Astrocyte (in vitro differentiated cells and primary cell): ENCODE measurements around the gene CRHR2.

Experiments
- EZH2 ChIP-seq: IDR thresholded peaks from 2 replicates; pipeline ENCODE4 v1.6.1; 2012; ENCODE audit warnings: mild to moderate bottlenecking, low read length, inconsistent platforms; ENCODE audit not compliant: insufficient read depth
- TF ChIP-seq, protein P1 (sequence below): IDR thresholded peaks from 2 replicates; pipeline ENCODE4 v1.5.1; 2011; ENCODE audit warnings: low read depth, mild to moderate bottlenecking, inconsistent platforms, low read length, moderate library complexity; ENCODE audit not compliant: insufficient read depth

DNA sequence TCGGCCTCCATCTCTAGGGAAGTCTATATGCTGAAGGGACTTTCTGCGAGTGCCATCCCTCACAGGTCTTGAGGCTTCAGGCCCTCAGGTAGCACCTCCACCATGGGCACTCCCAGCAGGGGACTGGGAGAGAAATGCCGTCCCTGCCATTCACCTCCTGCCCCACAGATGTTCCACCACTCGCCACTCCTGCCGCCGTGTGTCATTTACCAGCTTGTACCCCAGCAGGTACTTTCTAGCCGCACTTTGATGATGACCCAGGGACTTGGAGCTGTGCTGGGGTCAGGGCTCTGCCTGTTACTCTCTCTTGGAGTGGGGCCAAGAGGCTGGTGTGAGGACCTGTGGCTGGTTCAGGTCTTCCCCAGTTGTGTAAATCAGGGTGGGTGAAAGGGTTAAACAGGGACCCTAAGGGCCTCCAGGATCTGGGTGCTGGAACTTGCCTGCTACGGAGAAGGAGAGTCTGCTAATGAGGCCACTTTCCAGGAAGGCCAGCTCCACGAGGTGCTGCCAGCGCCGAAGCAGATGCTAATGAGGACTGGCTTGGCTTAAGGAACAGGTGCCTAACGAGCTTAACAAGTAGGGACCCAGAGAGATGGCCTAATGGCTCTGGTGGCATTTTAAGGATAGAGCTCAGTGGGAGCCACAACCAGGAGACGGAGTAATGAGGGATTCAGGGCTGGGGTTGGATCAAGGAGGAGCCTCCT lies 32.4 kb downstream of the CRHR2 start:
- TF ChIP-seq, protein P1, sequence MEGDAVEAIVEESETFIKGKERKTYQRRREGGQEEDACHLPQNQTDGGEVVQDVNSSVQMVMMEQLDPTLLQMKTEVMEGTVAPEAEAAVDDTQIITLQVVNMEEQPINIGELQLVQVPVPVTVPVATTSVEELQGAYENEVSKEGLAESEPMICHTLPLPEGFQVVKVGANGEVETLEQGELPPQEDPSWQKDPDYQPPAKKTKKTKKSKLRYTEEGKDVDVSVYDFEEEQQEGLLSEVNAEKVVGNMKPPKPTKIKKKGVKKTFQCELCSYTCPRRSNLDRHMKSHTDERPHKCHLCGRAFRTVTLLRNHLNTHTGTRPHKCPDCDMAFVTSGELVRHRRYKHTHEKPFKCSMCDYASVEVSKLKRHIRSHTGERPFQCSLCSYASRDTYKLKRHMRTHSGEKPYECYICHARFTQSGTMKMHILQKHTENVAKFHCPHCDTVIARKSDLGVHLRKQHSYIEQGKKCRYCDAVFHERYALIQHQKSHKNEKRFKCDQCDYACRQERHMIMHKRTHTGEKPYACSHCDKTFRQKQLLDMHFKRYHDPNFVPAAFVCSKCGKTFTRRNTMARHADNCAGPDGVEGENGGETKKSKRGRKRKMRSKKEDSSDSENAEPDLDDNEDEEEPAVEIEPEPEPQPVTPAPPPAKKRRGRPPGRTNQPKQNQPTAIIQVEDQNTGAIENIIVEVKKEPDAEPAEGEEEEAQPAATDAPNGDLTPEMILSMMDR = no peak
- no peak for TF ChIP-seq EZH2
